ENCODE data around the gene AK3.
"Not testable (repeated sequence)": the region's sequence is repeated elsewhere in the genome, so short reads cannot be mapped to it uniquely, and the experiment has no call there.

The AK3 gene

DNA sequence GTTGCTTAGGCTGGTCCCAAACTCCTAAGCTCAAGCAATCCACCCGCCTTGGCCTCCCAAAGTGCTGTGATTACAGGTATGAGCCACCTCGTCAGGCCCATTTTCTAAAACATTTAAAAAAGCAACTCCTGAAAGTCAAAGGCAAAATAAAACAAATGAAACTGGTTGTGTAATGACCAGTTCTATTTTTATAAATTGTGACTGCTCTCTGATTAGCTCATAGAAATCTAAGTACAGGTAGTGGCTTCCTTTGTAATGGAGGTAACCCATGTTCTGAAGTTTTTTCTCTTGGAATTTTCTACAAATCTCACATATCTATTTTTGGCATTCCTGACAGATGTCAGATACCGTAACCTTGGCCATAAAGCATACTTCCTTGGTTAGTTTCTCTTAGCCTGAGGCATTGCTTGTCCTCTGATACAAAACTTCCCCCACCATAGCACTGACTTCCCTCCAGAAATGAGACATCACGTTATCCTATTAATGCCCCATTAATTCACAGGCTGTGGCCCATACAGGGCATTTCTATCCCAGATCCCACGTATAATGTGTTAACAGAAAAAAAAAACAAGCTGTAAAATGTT is 14.1 kb upstream of the AK3 start:
- DNase-seq (ENCODE audit: extremely low spot score), result no peak
- TF ChIP-seq SUZ12 (IDR thresholded peaks at IDR 0.05), result no peak
- TF ChIP-seq TARDBP (IDR thresholded peaks at IDR 0.05), result no peak
- TF ChIP-seq FOXM1 (IDR thresholded peaks at IDR 0.05; ENCODE audit: borderline replicate concordance), result no peak
- no peak for TF ChIP-seq ELF4 (IDR thresholded peaks at IDR 0.05)
- no peak for TF ChIP-seq SP1 (IDR thresholded peaks at IDR 0.05)
- no peak for TF ChIP-seq BHLHE40 (IDR thresholded peaks at IDR 0.05; ENCODE audit: borderline replicate concordance)
- TF ChIP-seq LEF1 (IDR thresholded peaks at IDR 0.05; ENCODE audit: borderline replicate concordance), result no peak
- TF ChIP-seq FOXA1 (IDR thresholded peaks at IDR 0.05), result no peak
- TF ChIP-seq L3MBTL2 (conservative IDR thresholded peaks at IDR 0.05), result no peak
- TF ChIP-seq FOXK2 (IDR thresholded peaks at IDR 0.05), result no peak
- no peak for TF ChIP-seq ZNF384 (IDR thresholded peaks at IDR 0.05)
- no peak for TF ChIP-seq NFRKB (IDR thresholded peaks at IDR 0.05)
- no peak for TF ChIP-seq ARNT (IDR thresholded peaks at IDR 0.05)
- no peak for TF ChIP-seq CTBP1 (IDR thresholded peaks at IDR 0.05; ENCODE audit: borderline replicate concordance)
- TF ChIP-seq, protein P1, sequence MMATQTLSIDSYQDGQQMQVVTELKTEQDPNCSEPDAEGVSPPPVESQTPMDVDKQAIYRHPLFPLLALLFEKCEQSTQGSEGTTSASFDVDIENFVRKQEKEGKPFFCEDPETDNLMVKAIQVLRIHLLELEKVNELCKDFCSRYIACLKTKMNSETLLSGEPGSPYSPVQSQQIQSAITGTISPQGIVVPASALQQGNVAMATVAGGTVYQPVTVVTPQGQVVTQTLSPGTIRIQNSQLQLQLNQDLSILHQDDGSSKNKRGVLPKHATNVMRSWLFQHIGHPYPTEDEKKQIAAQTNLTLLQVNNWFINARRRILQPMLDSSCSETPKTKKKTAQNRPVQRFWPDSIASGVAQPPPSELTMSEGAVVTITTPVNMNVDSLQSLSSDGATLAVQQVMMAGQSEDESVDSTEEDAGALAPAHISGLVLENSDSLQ (IDR thresholded peaks at IDR 0.05), result no peak
- no peak for TF ChIP-seq HDGF (IDR thresholded peaks at IDR 0.05; ENCODE audit: borderline replicate concordance)
- CTCF ChIA-PET, result interaction anchor here (1.0 kb wide), 1 partner anchor 53 kb away, joined by 3 read pairs; no protein-coding TSS in a partner anchor
- POLR2A ChIA-PET, result no interaction called here

DNA sequence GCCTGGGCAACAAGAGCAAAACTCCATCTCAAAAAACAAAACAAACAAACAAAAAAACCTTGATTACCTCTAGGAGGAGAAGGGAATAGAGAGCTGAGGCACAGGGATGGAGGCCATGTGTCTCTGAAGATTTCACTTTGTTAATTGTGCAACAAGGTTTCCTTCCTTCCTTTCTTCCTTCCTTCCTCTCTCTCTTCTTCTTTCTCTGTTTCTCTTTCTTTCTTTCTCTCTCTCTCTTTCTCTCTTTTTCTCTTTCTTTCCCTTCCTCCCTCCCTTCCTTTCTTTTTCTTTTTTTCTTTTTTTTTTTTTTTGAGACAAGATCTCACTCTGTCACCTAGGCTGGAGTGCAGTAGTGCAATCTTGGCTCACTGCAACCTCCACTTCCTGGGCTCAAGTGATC is 13.5 kb upstream of the AK3 start:
- POLR2A ChIA-PET; DNase-seq (ENCODE audit: extremely low spot score): not testable (repeated sequence)
- CTCF ChIA-PET, result interaction anchor here (1.0 kb wide), 1 partner anchor 52 kb away, joined by 3 read pairs; no protein-coding TSS in a partner anchor

DNA sequence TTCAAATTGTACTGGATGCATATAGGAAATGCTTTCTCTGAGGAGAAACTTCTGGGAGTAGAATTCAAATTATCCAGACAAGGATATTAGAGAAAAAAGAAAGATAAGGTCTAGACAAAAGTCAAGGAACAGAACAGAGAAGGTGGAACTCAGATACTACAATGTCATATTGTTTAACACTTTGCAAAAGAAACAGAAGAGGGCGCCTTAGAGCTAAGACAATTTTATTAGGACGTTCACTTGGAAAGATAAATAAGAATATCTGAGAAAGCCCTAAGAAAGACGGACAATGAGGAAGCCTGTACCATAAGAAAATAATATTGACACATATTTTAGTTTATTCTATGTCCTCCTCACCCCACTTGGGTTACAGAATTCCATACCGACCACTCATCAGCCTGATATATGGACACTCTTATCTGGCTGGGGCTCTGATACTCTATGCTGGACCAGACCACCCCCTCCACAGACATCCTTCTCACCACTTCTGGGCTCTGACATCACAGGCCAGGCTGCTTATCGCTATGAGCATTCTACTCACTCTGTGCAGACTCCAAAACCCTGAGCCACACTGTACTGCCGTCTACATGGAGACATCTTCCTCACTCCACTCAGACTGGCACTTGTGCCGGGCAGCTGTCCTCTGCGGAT is 9.1 kb upstream of the AK3 start:
- ChIA-PET POLR2A (interaction anchor here (1.0 kb wide), 1 partner anchor 10 kb away, joined by 3 read pairs; no protein-coding TSS in a partner anchor), CTCF (interaction anchor here (0.6 to 1.5 kb wide), 3 partner anchors 8 to 76 kb away, joined by 3 to 8 read pairs (median 4); no protein-coding TSS in a partner anchor)
- no peak for DNase-seq (ENCODE audit: extremely low spot score)
- no peak for TF ChIP-seq ARNT (IDR thresholded peaks at IDR 0.05)
- no peak for TF ChIP-seq NFRKB (IDR thresholded peaks at IDR 0.05)
- TF ChIP-seq FOXK2 (IDR thresholded peaks at IDR 0.05), result no peak
- TF ChIP-seq SP1 (IDR thresholded peaks at IDR 0.05), result no peak
- no peak for TF ChIP-seq CTBP1 (IDR thresholded peaks at IDR 0.05; ENCODE audit: borderline replicate concordance)
- no peak for TF ChIP-seq BHLHE40 (IDR thresholded peaks at IDR 0.05; ENCODE audit: borderline replicate concordance)
- TF ChIP-seq, protein P1 (IDR thresholded peaks at IDR 0.05), result no peak
- TF ChIP-seq FOXA1 (IDR thresholded peaks at IDR 0.05), result no peak
- no peak for TF ChIP-seq LEF1 (IDR thresholded peaks at IDR 0.05; ENCODE audit: borderline replicate concordance)
- no peak for TF ChIP-seq HDGF (IDR thresholded peaks at IDR 0.05; ENCODE audit: borderline replicate concordance)
- TF ChIP-seq TARDBP (IDR thresholded peaks at IDR 0.05), result no peak
- no peak for TF ChIP-seq FOXM1 (IDR thresholded peaks at IDR 0.05; ENCODE audit: borderline replicate concordance)
- TF ChIP-seq L3MBTL2 (conservative IDR thresholded peaks at IDR 0.05), result no peak
- no peak for TF ChIP-seq ZNF384 (IDR thresholded peaks at IDR 0.05)
- no peak for TF ChIP-seq SUZ12 (IDR thresholded peaks at IDR 0.05)

DNA sequence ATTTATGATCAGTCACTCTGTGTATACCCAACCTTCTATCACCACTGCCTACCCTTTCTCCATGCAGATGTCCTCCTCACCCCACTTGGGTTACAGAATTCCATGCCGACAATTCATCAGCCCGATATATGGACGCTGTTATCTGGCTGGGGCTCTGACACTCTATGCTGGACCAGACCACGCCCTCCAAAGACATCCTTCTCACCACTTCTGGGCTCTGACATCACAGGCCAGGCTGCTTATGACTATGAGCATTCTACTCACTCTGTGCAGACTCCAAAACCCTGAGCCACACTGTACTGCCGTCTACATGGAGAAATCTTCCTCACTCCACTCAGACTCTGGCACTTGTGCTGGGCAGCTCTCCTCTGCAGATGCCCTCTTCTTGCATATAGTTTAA is 7.6 kb upstream of the AK3 start:
- ChIA-PET CTCF (interaction anchor here (0.6 to 1.5 kb wide), 2 partner anchors 10 to 424 kb away, joined by 8 to 11 read pairs; no protein-coding TSS in a partner anchor), POLR2A (no interaction called here)
- TF ChIP-seq TARDBP (IDR thresholded peaks at IDR 0.05) (no peak), SUZ12 (IDR thresholded peaks at IDR 0.05) (no peak), CTBP1 (IDR thresholded peaks at IDR 0.05; ENCODE audit: borderline replicate concordance) (no peak), FOXA1 (IDR thresholded peaks at IDR 0.05) (no peak), LEF1 (IDR thresholded peaks at IDR 0.05; ENCODE audit: borderline replicate concordance) (no peak), HDGF (IDR thresholded peaks at IDR 0.05; ENCODE audit: borderline replicate concordance) (no peak), ARNT (IDR thresholded peaks at IDR 0.05) (no peak), NFRKB (IDR thresholded peaks at IDR 0.05) (no peak), L3MBTL2 (conservative IDR thresholded peaks at IDR 0.05) (no peak), ELF4 (IDR thresholded peaks at IDR 0.05) (no peak), FOXK2 (IDR thresholded peaks at IDR 0.05) (no peak), ZNF384 (IDR thresholded peaks at IDR 0.05) (no peak)
- TF ChIP-seq, protein P1 (IDR thresholded peaks at IDR 0.05), result no peak
- DNase-seq (ENCODE audit: extremely low spot score), result no peak

DNA sequence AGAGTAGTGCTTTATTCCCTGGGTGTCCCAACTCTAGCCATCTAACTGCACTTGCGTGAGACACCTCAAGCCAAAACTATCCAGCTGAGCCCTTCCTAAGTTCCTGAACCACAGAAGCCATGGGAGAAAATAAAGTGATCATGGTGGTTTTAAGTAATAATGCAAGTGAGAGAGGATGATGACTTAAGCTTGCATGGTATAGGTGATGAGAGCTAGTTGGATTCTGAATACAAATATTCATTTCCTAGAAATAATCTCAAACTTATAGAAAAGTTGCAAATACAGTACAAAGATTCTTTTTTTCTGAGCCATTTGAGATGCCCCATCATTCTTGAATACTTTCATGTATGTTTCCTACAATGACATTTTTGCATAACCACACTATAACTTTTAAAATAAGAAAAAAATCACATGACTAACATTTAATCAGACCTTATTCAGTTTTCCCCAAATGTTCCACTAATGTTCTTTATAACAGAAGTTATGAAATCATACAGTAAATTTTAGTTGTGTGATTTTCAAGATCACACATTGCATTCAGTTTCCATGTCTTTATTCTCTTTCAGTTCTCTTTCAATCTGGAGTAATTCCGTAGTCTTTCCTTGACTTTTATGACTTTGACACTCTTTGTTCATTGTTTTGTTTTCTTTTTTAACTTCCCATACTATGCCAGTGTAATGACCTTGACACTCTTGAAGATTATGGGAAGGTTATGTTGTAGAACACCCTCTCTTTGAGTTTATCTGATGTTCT is 5.5 kb upstream of the AK3 start:
- DNase-seq (ENCODE audit: extremely low spot score), result no peak
- ChIA-PET CTCF (interaction anchor here (1.1 kb wide), 1 partner anchor 67 kb away, joined by 3 read pairs; the partner anchor contains the start of gene CDC37L1), POLR2A (no interaction called here)
- TF ChIP-seq BHLHE40 (IDR thresholded peaks at IDR 0.05; ENCODE audit: borderline replicate concordance) (no peak), ZNF384 (IDR thresholded peaks at IDR 0.05) (no peak), FOXA1 (IDR thresholded peaks at IDR 0.05) (no peak), NFRKB (IDR thresholded peaks at IDR 0.05) (no peak), FOXK2 (IDR thresholded peaks at IDR 0.05) (no peak), SP1 (IDR thresholded peaks at IDR 0.05) (no peak), L3MBTL2 (conservative IDR thresholded peaks at IDR 0.05) (no peak), FOXM1 (IDR thresholded peaks at IDR 0.05; ENCODE audit: borderline replicate concordance) (no peak), ARNT (IDR thresholded peaks at IDR 0.05) (no peak), CTBP1 (IDR thresholded peaks at IDR 0.05; ENCODE audit: borderline replicate concordance) (no peak)
- TF ChIP-seq, protein P1 (IDR thresholded peaks at IDR 0.05), result no peak

Data from HEK293T (cell line).